Esophagus muscularis mucosa (tissue), 3 donors: ENCODE measurements around the gene COL5A1.

Source experiments
- CTCF ChIP-seq, 3 experiments: fragments of 200-600 bp in 2 of 3; fragments of 450-650 bp in 1 of 3; sonication (generic) in 2 of 3; IDR thresholded peaks; one replicate each; pipeline ENCODE4 v1.5.1; 2017 to 2019; ENCODE audit warnings: antibody characterized with exemption in 3 of 3, mild to moderate bottlenecking in 2 of 3, moderate library complexity in 1 of 3
- POLR2AphosphoS5 ChIP-seq, 2 donors: sonication (generic); formaldehyde crosslinking; IDR thresholded peaks; one replicate each; pipeline ENCODE4 v1.6.1; 2017; ENCODE audit warnings: antibody characterized with exemption in 2 of 2

GRCh38 chr9:134601764-134602163 is 39.8 kb upstream of the COL5A1 start:
- TF ChIP-seq POLR2AphosphoS5 (IDR thresholded peaks at IDR 0.05), result no peak
- TF ChIP-seq CTCF (IDR thresholded peaks at IDR 0.05), result no peak
